HepG2 (cell line): ENCODE measurements around the gene CAPN9.

Experiments
- ARID3A ChIP-seq: IDR thresholded peaks from 2 replicates; pipeline ENCODE4 v1.6.1; 2012; ENCODE audit warnings: low read depth, low read length, improper control_type of control experiment
- CTCF ChIP-seq: sonication (generic); formaldehyde crosslinking; IDR thresholded peaks from 2 replicates; pipeline ENCODE4 v1.5.0; 2020; ENCODE audit warnings: mild to moderate bottlenecking, missing genetic modification reagents, moderate library complexity
- KLF9 ChIP-seq: IDR thresholded peaks from 2 replicates; pipeline ENCODE4 v1.6.1; 2016; ENCODE audit warnings: low read depth
- MAZ ChIP-seq, 2 experiments: sonication (generic) in 1 of 2; formaldehyde crosslinking in 1 of 2; IDR thresholded peaks; 2 replicates each; pipeline versions ENCODE4 v1.5.0 to v1.6.1; 2012 to 2020; ENCODE audit warnings: low read depth in 2 of 2, mild to moderate bottlenecking in 2 of 2, borderline replicate concordance in 1 of 2, improper control_type of control experiment in 1 of 2, low read length in 1 of 2, missing genetic modification reagents in 1 of 2, moderate library complexity in 1 of 2
- ZNF207 ChIP-seq: fragments of 450-650 bp; IDR thresholded peaks from 2 replicates; pipeline ENCODE4 v1.6.1; 2016; ENCODE audit warnings: antibody characterized with exemption, borderline replicate concordance

- TF ChIP-seq MAZ (IDR thresholded peaks at IDR 0.05; ENCODE audit: borderline replicate concordance, low read depth, low read length) (no peak), MAZ (CRISPR knock-in tag; IDR thresholded peaks at IDR 0.05; ENCODE audit: low read depth) (no peak), CTCF (no peak), KLF9 (CRISPR knock-in tag) (no peak), ARID3A (no peak), ZNF207 (no peak)
Observed at GRCh38 chr1:230839173-230839572, 92.0 kb downstream of the CAPN9 start.
